ENCODE measurements around the gene FAM110D. TPM values are rescaled to one million over a fixed set of nuclear protein-coding genes. Genes with fewer than 3 reads are reported as not detected.

Gene FAM110D
- polyA plus RNA-seq, 1 donor from 2014 or later = 0.31 TPM

DNA sequence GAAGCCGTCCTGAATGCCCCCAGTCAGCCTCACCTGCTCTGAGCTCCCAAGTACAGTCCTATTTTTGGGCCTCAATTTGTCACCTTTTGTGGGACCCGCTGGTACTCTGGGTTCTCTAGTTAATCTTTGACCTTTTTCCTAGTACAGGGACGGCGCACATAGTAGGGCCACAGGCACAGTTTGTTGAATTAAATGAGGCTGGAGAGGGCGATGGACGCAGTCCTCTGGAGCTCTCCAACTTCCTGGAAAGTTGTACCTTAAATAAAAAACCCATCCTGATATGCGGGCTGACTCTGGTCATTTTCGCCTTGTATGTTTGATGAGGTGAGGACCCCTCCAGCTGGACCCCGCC lies 4.8 kb downstream of the FAM110D start:
- Histone ChIP-seq H3K9ac (ENCODE audit: low read length) (no peak overlapping the region), H3K27me3 (ENCODE audit: insufficient read depth, low read depth, low read length) (peaks cover 23% of the 10 kb centered on the region), H3K4me3 (ENCODE audit: low read length) (peak overlapping the region; percentile 61), H4K20me1 (ENCODE audit: insufficient read depth) (no peaks in the 10 kb centered on the region), H3K36me3 (ENCODE audit: insufficient read depth, low read length) (no peaks in the 10 kb centered on the region), H3K9me2 (ENCODE audit: insufficient read depth, low read length) (no peaks in the 10 kb centered on the region), H2AFZ (ENCODE audit: low read depth, low read length) (no peak overlapping the region), H3F3A (ENCODE audit: insufficient read depth, low read length, poor library complexity, severe bottlenecking) (no peaks in the 10 kb centered on the region), H3K4me2 (ENCODE audit: low read length) (no peak overlapping the region), H3K9me3 (ENCODE audit: low read length) (no peaks in the 10 kb centered on the region), H3K27ac (ENCODE audit: low read length) (no peak overlapping the region), H3K79me2 (replicated peaks; ENCODE audit: insufficient read depth, low read length) (no peaks in the 10 kb centered on the region)
- no peak for TF ChIP-seq RAD21 (conservative IDR thresholded peaks at IDR 0.05)
- TF ChIP-seq EP300 (conservative IDR thresholded peaks at IDR 0.05; ENCODE audit: poor library complexity, severe bottlenecking) = no peak
- no peak for TF ChIP-seq SMC3 (conservative IDR thresholded peaks at IDR 0.05; ENCODE audit: poor library complexity)
- TF ChIP-seq MXI1 (conservative IDR thresholded peaks at IDR 0.05; ENCODE audit: poor library complexity, severe bottlenecking) = no peak
- TF ChIP-seq TAF1 (IDR thresholded peaks at IDR 0.05; ENCODE audit: low read depth) = no peak
- no peak for TF ChIP-seq EZH2 (IDR thresholded peaks at IDR 0.05; ENCODE audit: borderline replicate concordance, insufficient read depth, low read length, poor library complexity, severe bottlenecking)
- TF ChIP-seq POLR2AphosphoS5 (IDR thresholded peaks at IDR 0.05) = no peak
- TF ChIP-seq, protein P1, sequence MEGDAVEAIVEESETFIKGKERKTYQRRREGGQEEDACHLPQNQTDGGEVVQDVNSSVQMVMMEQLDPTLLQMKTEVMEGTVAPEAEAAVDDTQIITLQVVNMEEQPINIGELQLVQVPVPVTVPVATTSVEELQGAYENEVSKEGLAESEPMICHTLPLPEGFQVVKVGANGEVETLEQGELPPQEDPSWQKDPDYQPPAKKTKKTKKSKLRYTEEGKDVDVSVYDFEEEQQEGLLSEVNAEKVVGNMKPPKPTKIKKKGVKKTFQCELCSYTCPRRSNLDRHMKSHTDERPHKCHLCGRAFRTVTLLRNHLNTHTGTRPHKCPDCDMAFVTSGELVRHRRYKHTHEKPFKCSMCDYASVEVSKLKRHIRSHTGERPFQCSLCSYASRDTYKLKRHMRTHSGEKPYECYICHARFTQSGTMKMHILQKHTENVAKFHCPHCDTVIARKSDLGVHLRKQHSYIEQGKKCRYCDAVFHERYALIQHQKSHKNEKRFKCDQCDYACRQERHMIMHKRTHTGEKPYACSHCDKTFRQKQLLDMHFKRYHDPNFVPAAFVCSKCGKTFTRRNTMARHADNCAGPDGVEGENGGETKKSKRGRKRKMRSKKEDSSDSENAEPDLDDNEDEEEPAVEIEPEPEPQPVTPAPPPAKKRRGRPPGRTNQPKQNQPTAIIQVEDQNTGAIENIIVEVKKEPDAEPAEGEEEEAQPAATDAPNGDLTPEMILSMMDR (IDR thresholded peaks at IDR 0.05; ENCODE audit: poor library complexity, severe bottlenecking) = no peak
- TF ChIP-seq, protein P2, sequence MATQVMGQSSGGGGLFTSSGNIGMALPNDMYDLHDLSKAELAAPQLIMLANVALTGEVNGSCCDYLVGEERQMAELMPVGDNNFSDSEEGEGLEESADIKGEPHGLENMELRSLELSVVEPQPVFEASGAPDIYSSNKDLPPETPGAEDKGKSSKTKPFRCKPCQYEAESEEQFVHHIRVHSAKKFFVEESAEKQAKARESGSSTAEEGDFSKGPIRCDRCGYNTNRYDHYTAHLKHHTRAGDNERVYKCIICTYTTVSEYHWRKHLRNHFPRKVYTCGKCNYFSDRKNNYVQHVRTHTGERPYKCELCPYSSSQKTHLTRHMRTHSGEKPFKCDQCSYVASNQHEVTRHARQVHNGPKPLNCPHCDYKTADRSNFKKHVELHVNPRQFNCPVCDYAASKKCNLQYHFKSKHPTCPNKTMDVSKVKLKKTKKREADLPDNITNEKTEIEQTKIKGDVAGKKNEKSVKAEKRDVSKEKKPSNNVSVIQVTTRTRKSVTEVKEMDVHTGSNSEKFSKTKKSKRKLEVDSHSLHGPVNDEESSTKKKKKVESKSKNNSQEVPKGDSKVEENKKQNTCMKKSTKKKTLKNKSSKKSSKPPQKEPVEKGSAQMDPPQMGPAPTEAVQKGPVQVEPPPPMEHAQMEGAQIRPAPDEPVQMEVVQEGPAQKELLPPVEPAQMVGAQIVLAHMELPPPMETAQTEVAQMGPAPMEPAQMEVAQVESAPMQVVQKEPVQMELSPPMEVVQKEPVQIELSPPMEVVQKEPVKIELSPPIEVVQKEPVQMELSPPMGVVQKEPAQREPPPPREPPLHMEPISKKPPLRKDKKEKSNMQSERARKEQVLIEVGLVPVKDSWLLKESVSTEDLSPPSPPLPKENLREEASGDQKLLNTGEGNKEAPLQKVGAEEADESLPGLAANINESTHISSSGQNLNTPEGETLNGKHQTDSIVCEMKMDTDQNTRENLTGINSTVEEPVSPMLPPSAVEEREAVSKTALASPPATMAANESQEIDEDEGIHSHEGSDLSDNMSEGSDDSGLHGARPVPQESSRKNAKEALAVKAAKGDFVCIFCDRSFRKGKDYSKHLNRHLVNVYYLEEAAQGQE (IDR thresholded peaks at IDR 0.05; ENCODE audit: borderline replicate concordance) = no peak

DNA sequence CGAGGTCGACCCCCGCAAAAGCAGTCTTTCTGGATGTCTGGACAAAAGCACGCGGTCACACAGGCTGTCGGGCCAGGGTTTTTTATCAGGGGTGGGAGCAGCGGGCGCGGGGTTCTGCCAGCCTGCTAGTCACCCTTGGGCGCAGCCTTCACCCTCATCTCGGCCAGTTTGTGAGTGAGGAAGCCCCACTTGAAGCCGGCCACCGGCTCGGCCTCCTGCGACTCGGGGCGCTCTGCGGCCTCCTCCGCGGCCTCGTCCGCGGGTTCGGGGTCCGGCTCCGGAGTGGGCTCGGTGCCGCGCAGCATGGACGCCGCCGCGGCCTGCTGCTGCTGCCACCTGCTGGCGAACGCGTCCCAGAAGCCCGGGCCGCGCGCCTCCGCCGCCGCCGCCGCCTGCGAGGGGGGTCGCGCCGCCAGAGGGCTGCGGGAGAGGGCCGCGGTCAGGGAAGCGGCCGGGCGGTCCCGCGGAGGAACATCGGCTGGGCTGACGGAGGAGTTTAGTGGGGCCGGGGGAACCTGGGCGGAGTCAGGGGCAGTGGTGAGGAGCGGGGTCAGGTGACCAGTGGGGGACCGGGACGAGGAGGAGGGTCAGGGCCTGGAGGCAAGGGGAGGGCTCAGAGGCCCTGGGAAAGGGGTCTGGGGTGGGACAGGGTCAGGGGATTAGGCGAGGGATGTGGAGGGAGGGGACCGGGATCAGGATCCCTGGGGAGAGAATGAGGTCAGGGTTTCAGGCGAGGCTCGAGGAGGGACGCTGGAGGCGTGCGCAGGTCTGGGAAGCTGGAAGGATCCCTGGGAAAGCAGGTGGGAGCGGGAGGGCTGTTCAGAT lies 5.4 kb downstream of the FAM110D start:
- no peak overlapping the region for H3K4me2 ChIP-seq (ENCODE audit: low read length)

More for the DNA sequence above, 5.4 kb downstream of the FAM110D start:
- Histone ChIP-seq H3K79me2 (replicated peaks; ENCODE audit: insufficient read depth, low read length) (no peaks in the 10 kb centered on the region), H4K20me1 (ENCODE audit: insufficient read depth) (no peaks in the 10 kb centered on the region), H3F3A (ENCODE audit: insufficient read depth, low read length, poor library complexity, severe bottlenecking) (no peaks in the 10 kb centered on the region), H3K9ac (ENCODE audit: low read length) (peak overlapping the region; percentile 67), H3K36me3 (ENCODE audit: insufficient read depth, low read length) (no peaks in the 10 kb centered on the region), H3K9me2 (ENCODE audit: insufficient read depth, low read length) (no peaks in the 10 kb centered on the region), H2AFZ (ENCODE audit: low read depth, low read length) (peak overlapping the region; percentile 51), H3K27me3 (ENCODE audit: insufficient read depth, low read depth, low read length) (peaks cover 23% of the 10 kb centered on the region), H3K9me3 (ENCODE audit: low read length) (no peaks in the 10 kb centered on the region), H3K27ac (ENCODE audit: low read length) (no peak overlapping the region), H3K4me3 (ENCODE audit: low read length) (peak overlapping the region; percentile 61)
- TF ChIP-seq, protein P2 (IDR thresholded peaks at IDR 0.05; ENCODE audit: borderline replicate concordance) = no peak
- no peak for TF ChIP-seq EP300 (conservative IDR thresholded peaks at IDR 0.05; ENCODE audit: poor library complexity, severe bottlenecking)
- no peak for TF ChIP-seq EZH2 (IDR thresholded peaks at IDR 0.05; ENCODE audit: borderline replicate concordance, insufficient read depth, low read length, poor library complexity, severe bottlenecking)
- no peak for TF ChIP-seq MXI1 (conservative IDR thresholded peaks at IDR 0.05; ENCODE audit: poor library complexity, severe bottlenecking)
- TF ChIP-seq TAF1 (IDR thresholded peaks at IDR 0.05; ENCODE audit: low read depth) = no peak
- peak; percentile 65 for TF ChIP-seq RAD21 (conservative IDR thresholded peaks at IDR 0.05)
- TF ChIP-seq, protein P1 (IDR thresholded peaks at IDR 0.05; ENCODE audit: poor library complexity, severe bottlenecking) = peak; percentile 89
- peak; percentile 79 for TF ChIP-seq SMC3 (conservative IDR thresholded peaks at IDR 0.05; ENCODE audit: poor library complexity)
- TF ChIP-seq POLR2AphosphoS5 (IDR thresholded peaks at IDR 0.05) = peak; percentile 7
